ENCODE data around the gene BCAS3.

DNA sequence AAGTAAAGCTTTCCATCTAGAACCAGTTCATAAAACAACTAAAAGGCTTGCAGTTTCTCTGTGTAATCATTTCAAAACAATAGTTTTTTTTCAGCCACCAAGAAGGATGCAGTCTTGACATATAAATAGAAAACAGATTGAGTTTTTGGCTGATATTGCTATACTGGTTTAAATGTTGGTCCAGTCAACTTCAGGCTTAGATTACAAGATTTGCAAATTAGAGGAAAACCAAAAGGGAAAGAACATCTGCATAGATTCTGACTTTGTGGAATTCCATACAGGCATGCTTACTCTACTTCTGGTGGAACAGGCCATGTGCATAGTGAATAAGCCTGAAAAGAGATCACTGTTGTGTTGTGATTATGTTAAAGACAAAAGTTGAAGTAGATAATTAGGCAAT lies 150.3 kb downstream of the BCAS3 start:
- TF ChIP-seq, protein P1, sequence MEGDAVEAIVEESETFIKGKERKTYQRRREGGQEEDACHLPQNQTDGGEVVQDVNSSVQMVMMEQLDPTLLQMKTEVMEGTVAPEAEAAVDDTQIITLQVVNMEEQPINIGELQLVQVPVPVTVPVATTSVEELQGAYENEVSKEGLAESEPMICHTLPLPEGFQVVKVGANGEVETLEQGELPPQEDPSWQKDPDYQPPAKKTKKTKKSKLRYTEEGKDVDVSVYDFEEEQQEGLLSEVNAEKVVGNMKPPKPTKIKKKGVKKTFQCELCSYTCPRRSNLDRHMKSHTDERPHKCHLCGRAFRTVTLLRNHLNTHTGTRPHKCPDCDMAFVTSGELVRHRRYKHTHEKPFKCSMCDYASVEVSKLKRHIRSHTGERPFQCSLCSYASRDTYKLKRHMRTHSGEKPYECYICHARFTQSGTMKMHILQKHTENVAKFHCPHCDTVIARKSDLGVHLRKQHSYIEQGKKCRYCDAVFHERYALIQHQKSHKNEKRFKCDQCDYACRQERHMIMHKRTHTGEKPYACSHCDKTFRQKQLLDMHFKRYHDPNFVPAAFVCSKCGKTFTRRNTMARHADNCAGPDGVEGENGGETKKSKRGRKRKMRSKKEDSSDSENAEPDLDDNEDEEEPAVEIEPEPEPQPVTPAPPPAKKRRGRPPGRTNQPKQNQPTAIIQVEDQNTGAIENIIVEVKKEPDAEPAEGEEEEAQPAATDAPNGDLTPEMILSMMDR (IDR thresholded peaks at IDR 0.05; ENCODE audit: low read depth, low read length), result no peak
- TF ChIP-seq EZH2phosphoT487 (IDR thresholded peaks at IDR 0.05; ENCODE audit: low read depth), result no peak

All from OCI-LY3 (cell line).